Ovary (tissue), 9 donors: ENCODE results near the gene NSD1. TPM values are rescaled to one million over a fixed set of nuclear protein-coding genes. Genes with fewer than 3 reads are reported as not detected.

Experiments used
- DNase-seq, 5 donors: peaks; one replicate each; pipeline ENCODE4 v3.0.0-alpha.2; 2019 to 2020
- H3K27ac ChIP-seq, 2 donors: fragments of 200-600 bp; one replicate each; pipeline versions ENCODE4 v1.5.1 to v1.8.0; 2019 to 2022
- H3K27me3 ChIP-seq: fragments of 200-600 bp; one replicate; pipeline ENCODE4 v1.8.0; 2022
- H3K36me3 ChIP-seq: fragments of 200-600 bp; sonication (generic); one replicate; pipeline ENCODE4 v1.5.1; 2019
- H3K4me1 ChIP-seq: one replicate; pipeline ENCODE4 v1.8.1; 2013; ENCODE audit warnings: mild to moderate bottlenecking, moderate library complexity; ENCODE audit not compliant: insufficient read depth
- H3K4me3 ChIP-seq: fragments of 200-600 bp; sonication (generic); one replicate; pipeline ENCODE4 v1.5.1; 2017
- H3K9me3 ChIP-seq, 2 donors: fragments of 200-600 bp in 1 of 2; sonication (generic) in 1 of 2; one replicate each; pipeline versions ENCODE4 v1.5.1 to v1.8.1; 2013 to 2019; ENCODE audit warnings: mild to moderate bottlenecking in 1 of 2, moderate library complexity in 1 of 2
- EP300 ChIP-seq: sonication (generic); formaldehyde crosslinking; IDR thresholded peaks from one replicate; pipeline ENCODE4 v1.6.1; 2017; ENCODE audit warnings: antibody characterized with exemption
- POLR2A ChIP-seq: fragments of 450-650 bp; IDR thresholded peaks from one replicate; pipeline ENCODE4 v1.6.1; 2017; ENCODE audit warnings: antibody characterized with exemption, mild to moderate bottlenecking, moderate library complexity
- WGBS, 3 donors: extraction: QIAGEN DNeasy Blood & Tissue Kit in 1 of 3; methylation state at CpG; one replicate each; pipeline versions ENCODE4 v1.1.5 to v1.1.7; 2013 to 2017; 5-methylcytosine and 5-hydroxymethylcytosine counted together
- intact Hi-C, 4 donors: fragments of 100-400 bp; cut with DNase I; formaldehyde crosslinking; loops; one replicate each; pipeline versions ENCODE4 v1.11.0 to v1.15.1; 2022 to 2023
- polyA plus RNA-seq, 2 donors: library from polyadenylated mRNA; stranded (reverse); fragments of 200-250 nt in 1 of 2; fragments of 350-450 nt in 1 of 2; fragmentation: Illumina TruSeq in 1 of 2; extraction: RNeasy Lipid Tissue Mini Kit (QIAGEN cat#74804) in 1 of 2; gene quantifications; one replicate each; pipeline ENCODE4 v1.2.3, GENCODE V29; 2013 to 2014
- total RNA-seq, 7 donors: library from RNA; depleted of rRNA in 2 of 7; stranded (reverse); fragments of >200 nt in 2 of 7; fragmentation: NEBNext Ultra II Directional in 3 of 7; extraction: Animal tissue kit (Norgen Biotek cat#: 25700) in 3 of 7; gene quantifications; one replicate each; pipeline versions ENCODE4 v1.1.0 to v1.2.4, GENCODE V29; 2016 to 2023
- TF ChIP-seq, protein P1 (sequence below), 3 donors: fragments of 450-650 bp in 2 of 3; fragments of 200-600 bp in 1 of 3; IDR thresholded peaks; one replicate each; pipeline versions ENCODE4 v1.5.1 to v1.8.0; 2016 to 2022; ENCODE audit warnings: antibody characterized with exemption in 3 of 3, mild to moderate bottlenecking in 1 of 3
- donor health status: DM: no; HTN: no; CAD: no; lungs with moderate emphysema.
- donor health status: DM: no; HTN: no; CAD: no.
- donor health status: Bipolar disorder and iron deficiency.
- donor health status: DM: yes; HTN: yes; CAD: no.
- donor health status: DM: no; HTN: no; CAD: no.
- donor health status: DM: yes; HTN: yes; CAD: no.

Gene NSD1
- total and polyA plus RNA-seq, 9 donors: 11.5 to 110 (median 75.5) TPM

DNA sequence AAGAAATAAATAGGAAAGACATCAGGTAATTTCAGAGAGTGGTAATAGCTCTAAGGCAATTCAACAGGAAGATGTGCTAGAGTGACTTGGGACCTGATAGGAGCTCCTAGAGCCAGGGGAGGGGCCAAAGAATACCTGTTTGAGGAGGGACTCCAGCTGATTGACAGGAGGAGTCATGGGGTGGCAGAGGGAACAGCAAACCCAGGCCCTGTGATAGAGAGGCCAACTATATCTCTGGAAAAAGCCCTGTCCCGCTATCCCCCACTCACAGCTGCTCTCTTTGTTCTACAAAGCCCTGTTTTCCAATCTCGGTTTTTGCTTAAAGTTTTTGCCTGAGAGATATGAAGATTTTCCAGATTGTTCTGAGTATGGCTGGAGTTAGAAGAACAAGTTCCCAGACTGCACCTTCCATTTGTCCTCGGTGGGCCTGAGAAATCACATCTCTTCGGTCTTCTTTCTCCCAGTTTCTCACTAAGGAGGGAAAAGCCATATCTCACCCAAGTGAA is 9.0 kb upstream of the NSD1 start:
- no peak for DNase-seq
- Histone ChIP-seq H3K27ac (no peak overlapping the region), H3K9me3 (no peaks in the 10 kb centered on the region), H3K27me3 (no peaks in the 10 kb centered on the region), H3K36me3 (no peaks in the 10 kb centered on the region), H3K4me3 (no peak overlapping the region), H3K4me1 (no peaks in the 10 kb centered on the region)
- WGBS, 3 donors: 77 to 82% (median 78%) methylated on average over 4 of the region's 4 CpGs
- TF ChIP-seq, protein P1, sequence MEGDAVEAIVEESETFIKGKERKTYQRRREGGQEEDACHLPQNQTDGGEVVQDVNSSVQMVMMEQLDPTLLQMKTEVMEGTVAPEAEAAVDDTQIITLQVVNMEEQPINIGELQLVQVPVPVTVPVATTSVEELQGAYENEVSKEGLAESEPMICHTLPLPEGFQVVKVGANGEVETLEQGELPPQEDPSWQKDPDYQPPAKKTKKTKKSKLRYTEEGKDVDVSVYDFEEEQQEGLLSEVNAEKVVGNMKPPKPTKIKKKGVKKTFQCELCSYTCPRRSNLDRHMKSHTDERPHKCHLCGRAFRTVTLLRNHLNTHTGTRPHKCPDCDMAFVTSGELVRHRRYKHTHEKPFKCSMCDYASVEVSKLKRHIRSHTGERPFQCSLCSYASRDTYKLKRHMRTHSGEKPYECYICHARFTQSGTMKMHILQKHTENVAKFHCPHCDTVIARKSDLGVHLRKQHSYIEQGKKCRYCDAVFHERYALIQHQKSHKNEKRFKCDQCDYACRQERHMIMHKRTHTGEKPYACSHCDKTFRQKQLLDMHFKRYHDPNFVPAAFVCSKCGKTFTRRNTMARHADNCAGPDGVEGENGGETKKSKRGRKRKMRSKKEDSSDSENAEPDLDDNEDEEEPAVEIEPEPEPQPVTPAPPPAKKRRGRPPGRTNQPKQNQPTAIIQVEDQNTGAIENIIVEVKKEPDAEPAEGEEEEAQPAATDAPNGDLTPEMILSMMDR (IDR thresholded peaks at IDR 0.05): no peak
- TF ChIP-seq POLR2A (no peak), EP300 (no peak)
- intact Hi-C loops: no loop called here

DNA sequence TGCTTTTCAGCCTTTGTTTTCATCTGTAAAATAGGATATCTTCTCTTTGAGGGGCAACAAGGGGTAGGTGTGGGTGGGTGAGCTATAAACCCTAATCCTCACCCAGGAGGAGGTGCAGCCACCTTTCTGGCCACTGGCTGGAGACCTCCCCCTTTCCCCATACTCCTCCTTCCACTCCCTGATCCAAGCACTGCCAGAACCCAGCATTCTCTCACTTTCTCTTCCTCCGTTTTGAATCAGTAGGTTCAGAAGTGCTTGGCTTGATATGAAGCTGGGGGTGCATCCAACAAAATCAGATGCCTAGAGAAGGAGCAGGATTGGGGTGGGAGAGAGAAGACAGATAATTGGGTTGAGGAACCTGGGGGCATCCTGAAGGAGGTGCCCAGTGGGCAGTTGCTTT is 6.8 kb upstream of the NSD1 start:
- TF ChIP-seq, protein P1 (IDR thresholded peaks at IDR 0.05): no peak
- TF ChIP-seq EP300 (no peak), POLR2A (no peak)
- Histone ChIP-seq H3K27ac (no peak overlapping the region), H3K9me3 (no peaks in the 10 kb centered on the region), H3K4me3 (no peak overlapping the region), H3K4me1 (no peaks in the 10 kb centered on the region), H3K36me3 (no peaks in the 10 kb centered on the region), H3K27me3 (no peaks in the 10 kb centered on the region)
- DNase-seq: peak in 1 of 5 donors; percentile 10
- intact Hi-C loops: no loop called here
- WGBS, 3 donors: 40 to 57% (median 41%) methylated on average over 1 of the region's 1 CpG

DNA sequence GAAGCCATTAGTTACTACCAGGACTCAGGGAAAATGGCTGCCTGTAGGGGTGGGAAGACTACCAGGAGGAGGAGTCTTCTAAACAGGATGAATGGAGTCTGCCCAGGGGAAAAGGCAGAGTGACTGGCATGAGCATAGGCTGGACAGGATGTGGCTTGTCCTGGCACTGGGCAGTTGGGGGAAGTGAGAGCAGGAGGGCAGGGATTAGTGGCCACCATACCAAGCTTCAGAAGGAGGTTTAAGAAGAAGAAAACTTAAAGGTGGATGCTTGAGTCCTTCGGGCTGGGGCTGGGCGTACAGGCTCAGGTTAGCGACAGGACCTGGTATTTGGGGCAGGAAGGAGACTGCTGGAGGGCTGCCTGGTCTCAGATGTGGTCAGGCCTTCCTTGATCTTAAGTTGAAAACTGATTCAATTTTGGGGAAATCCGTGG is 5.0 kb upstream of the NSD1 start:
- H3K4me3 ChIP-seq: no peak overlapping the region
- intact Hi-C loops: no loop called here
- H3K36me3 ChIP-seq: no peaks in the 10 kb centered on the region
- H3K27me3 ChIP-seq: no peaks in the 10 kb centered on the region
- WGBS, 3 donors: 71 to 84% (median 72%) methylated on average over 4 of the region's 4 CpGs
- no peaks in the 10 kb centered on the region for H3K9me3 ChIP-seq
- peak in 1 of 5 donors; percentile 22 for DNase-seq
- H3K4me1 ChIP-seq: no peaks in the 10 kb centered on the region
- H3K27ac ChIP-seq: no peak overlapping the region
- TF ChIP-seq, protein P1 (IDR thresholded peaks at IDR 0.05): no peak
- no peak for TF ChIP-seq EP300
- TF ChIP-seq POLR2A: no peak

DNA sequence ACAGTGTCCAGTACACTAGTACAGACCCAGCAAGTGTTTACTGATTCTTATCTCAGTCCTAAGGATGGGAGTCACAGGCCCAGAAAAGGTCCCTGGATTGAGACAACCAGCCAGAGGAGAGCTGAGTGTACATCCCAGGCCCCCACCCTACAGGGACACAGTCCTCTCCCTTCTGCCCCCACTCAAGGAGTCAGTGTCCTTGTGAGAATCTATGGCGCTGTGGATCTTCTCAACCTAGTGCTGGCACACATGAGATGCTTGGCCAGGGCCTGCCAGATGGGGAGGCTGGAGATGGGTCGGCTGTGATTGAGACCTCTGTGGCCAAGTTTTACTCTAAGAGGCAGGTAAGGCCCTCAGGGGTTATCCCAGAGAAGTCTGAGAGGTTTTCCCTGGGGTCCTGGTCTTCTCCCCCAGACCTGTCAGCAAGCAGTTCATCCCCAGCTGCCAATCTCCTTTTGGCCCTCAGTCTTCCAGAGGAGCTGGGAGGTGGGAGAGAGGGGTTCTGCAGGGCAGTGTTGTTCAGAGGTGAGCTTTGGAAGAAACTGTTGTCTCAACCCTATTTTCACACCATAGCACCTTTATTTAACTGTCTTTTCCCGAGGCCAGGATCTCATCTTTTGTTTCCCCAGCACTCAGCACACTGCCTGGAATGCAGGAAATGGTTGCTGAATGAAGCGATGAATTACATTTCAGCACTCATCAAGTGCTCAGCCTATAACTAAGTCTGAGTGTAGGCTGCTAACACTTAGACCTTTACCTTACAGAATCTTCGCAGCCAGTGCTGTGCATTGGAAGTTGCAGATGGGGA is 3.2 kb upstream of the NSD1 start:
- 75 to 86% (median 81%) methylated on average over 5 of the region's 5 CpGs for WGBS, 3 donors
- peak in 1 of 5 donors; percentile 20 for DNase-seq
- no peaks in the 10 kb centered on the region for H3K9me3 ChIP-seq
- intact Hi-C loops: loop anchor here in 1 of 4 donors (5.0 kb wide), 1 partner anchor 1468 kb away; no protein-coding TSS in a partner anchor
- no peaks in the 10 kb centered on the region for H3K36me3 ChIP-seq
- H3K27me3 ChIP-seq: no peaks in the 10 kb centered on the region
- H3K27ac ChIP-seq: no peak overlapping the region
- H3K4me3 ChIP-seq: no peak overlapping the region
- TF ChIP-seq, protein P1 (IDR thresholded peaks at IDR 0.05): no peak
- TF ChIP-seq POLR2A: no peak
- TF ChIP-seq EP300: no peak
- H3K4me1 ChIP-seq: peaks cover 7% of the 10 kb centered on the region
